ENCODE results near the gene SYNPO2L.
A peak's percentile ranks its signal among the peaks of the same experiment; 100 is the strongest.
"Not testable (repeated sequence)": the region's sequence is repeated elsewhere in the genome, so short reads cannot be mapped to it uniquely, and the experiment has no call there.

Gene SYNPO2L, protein sequence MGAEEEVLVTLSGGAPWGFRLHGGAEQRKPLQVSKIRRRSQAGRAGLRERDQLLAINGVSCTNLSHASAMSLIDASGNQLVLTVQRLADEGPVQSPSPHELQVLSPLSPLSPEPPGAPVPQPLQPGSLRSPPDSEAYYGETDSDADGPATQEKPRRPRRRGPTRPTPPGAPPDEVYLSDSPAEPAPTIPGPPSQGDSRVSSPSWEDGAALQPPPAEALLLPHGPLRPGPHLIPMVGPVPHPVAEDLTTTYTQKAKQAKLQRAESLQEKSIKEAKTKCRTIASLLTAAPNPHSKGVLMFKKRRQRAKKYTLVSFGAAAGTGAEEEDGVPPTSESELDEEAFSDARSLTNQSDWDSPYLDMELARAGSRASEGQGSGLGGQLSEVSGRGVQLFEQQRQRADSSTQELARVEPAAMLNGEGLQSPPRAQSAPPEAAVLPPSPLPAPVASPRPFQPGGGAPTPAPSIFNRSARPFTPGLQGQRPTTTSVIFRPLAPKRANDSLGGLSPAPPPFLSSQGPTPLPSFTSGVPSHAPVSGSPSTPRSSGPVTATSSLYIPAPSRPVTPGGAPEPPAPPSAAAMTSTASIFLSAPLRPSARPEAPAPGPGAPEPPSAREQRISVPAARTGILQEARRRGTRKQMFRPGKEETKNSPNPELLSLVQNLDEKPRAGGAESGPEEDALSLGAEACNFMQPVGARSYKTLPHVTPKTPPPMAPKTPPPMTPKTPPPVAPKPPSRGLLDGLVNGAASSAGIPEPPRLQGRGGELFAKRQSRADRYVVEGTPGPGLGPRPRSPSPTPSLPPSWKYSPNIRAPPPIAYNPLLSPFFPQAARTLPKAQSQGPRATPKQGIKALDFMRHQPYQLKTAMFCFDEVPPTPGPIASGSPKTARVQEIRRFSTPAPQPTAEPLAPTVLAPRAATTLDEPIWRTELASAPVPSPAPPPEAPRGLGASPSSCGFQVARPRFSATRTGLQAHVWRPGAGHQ

DNA sequence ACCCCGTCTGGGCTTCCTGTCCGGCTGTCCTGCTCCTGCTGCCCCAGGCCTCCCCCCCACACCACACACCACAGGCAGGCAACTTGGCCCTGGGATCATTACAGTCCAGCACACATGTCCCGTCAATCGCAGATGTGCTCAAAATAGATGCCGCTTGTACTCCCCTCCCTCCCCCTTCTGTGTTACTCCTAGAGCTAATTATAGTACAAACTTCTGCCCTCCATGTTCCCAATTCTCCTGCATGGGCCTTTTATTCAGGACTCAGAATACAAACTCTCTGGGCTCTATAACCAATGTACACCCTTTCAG is at the start of gene SYNPO2L:
TSS of gene SYNPO2L (minus strand) at position 40 of the 309 bp plus-strand sequence. CDS start 107 bp downstream, outside the sequence.
- no peak for DNase-seq

DNA sequence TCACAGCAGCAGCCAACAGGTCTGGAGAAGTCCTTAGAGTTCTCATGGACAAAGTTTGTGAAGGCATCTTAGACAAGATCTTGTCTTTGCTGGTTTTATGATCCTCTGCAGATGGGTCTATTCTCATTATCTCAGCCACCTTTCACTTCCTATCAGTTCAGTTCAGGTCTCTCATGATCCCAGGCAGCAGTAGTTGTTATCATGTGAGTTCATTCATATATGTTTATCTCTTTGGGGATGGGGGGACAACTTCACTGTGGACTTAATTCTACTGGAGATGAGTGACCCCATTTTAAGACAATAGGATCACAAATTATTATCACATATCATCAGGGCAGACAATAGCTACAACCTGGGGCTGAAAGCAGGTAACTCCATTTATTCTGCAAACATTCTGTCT is 48.1 kb upstream of the SYNPO2L start:
- not testable (repeated sequence) for DNase-seq

DNA sequence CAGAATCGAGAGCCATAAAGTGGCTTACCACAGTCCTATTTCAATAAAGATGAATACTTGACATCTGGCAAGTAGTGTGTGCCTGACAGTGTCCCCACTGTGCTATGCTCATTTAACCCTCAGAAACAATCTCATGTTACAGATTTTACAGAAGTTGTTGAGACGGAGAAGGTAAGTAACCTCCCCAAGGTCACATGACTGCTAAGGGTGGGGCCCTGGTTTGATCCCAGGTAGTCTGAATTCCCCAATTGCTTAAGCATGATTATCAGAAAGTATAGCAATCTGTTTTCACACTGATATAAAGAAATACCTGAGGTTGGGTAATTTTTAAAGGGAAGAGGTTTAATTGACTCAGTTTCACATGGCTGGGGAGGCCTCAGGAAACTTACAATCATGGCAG is 43.0 kb upstream of the SYNPO2L start:
- not testable (repeated sequence) for DNase-seq

GRCh38 chr10:73697675-73698159 is 41.9 kb upstream of the SYNPO2L start, which contains the start of gene AGAP5:
TSS of gene AGAP5 (minus strand) at chr10:73698109. CDS start at chr10:73697755, 354 bp downstream.
- not testable (repeated sequence) for DNase-seq

DNA sequence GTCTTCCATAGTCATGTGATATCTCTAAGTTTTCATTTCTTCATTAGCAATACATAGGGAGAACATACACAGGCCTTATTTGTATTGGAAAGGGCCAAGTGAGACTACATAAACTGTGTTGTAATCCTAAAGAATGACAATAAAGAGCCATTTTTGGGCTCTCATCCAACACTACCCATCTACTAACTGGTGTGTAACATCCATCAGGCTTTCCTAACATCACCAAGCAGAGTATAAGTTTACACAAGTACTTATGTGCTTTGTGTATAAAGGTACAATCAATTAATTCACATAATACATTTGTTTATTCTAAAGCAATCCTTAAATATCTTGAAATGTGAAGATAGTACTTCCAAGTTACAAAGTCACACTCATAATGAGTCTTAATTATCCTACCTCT is 39.5 kb upstream of the SYNPO2L start:
- not testable (repeated sequence) for DNase-seq

- not testable (repeated sequence) for DNase-seq
Observed at GRCh38 chr10:73690755-73691154, 34.9 kb upstream of the SYNPO2L start.

DNA sequence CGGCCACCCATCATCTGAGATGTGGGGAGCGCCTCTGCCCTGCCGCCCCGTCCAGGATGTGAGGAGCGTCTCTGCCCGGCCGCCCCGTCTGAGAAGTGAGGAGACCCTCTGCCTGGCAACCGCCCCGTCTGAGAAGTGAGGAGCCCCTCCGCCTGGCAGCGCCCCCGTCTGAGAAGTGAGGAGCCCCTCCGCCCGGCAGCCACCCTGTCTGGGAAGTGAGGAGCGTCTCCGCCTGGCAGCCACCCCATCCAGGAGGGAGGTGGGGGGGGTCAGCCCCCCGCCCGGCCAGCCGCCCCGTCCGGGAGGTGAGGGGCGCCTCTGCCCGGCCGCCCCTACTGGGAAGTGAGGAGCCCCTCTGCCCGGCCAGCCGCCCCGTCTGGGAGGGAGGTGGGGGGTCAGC is 33.8 kb upstream of the SYNPO2L start:
- DNase-seq: not testable (repeated sequence)

DNA sequence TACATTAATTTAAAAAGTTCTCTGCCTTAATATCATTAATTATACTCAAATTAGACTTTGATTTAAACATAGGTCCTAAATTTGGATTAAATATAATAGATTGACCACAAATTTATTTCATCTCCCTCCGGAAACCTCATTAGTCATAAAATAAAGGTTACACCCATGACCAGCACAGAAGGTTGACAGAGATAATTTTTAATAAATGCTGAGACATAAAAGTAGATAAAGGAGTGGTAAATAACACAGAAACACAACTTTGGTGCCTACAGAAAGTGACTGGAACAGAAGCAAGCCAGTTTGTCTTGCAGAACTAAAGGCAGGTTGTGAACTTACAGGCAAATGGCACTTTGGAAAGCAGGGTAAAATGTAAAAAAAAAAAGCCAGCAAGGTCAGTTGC is 31.8 kb upstream of the SYNPO2L start:
- not testable (repeated sequence) for DNase-seq

DNA sequence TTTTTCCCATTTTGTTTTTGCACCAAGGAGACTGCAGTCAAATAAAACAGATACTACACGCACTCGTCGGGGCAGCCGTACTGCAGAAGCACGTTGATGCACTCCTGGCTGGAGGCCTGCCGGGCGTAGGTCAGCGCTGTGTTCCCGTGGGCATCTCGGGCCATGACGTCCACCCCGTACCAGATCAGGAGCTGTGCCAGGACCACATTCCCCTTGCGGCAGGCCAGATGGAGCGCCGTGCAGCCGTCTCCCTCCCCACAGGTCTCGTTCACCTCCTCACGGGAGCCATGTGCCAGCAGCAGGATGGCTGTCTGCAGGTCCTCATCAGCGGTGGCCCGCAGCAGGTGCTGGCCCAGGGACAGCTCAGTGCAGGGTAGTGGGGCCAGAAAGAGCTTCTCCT is 18.7 kb upstream of the SYNPO2L start:
- DNase-seq: not testable (repeated sequence)

GRCh38 chr10:73668378-73668777 is 12.5 kb upstream of the SYNPO2L start:
- not testable (repeated sequence) for DNase-seq

DNA sequence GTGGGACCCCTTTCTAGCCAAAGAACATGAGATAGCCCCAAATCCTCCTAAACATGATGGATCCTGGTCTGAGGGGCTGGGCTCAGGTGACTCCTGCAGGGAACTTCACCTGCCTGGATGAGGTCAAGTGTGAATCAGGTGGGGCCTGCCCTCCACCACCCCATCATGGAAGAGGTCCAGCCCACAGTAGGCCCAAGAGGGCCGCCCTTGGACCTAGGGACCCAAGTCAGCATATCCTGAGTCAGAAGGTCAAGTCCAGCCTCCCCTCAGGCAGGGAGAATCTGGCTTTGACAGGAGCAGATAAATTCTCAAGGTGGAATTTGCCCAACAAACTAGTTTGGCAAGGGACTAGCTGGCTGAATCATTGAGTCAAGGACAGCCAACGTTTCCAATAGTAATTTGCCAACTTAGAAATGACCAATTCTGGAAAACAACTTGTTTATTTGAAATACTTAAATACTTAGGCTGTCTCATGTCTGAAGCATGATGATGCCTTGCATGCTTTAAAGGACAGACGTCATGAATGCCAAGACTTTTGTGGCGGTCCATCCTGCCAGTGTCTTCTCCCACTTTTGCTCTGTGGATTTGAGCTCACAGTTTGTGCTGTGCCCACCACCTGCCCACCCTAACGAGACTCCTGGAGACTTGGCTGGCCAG is 10.5 kb upstream of the SYNPO2L start:
- not testable (repeated sequence) for DNase-seq

- not testable (repeated sequence) for DNase-seq
Observed at GRCh38 chr10:73665581-73665980, 9.8 kb upstream of the SYNPO2L start.

DNA sequence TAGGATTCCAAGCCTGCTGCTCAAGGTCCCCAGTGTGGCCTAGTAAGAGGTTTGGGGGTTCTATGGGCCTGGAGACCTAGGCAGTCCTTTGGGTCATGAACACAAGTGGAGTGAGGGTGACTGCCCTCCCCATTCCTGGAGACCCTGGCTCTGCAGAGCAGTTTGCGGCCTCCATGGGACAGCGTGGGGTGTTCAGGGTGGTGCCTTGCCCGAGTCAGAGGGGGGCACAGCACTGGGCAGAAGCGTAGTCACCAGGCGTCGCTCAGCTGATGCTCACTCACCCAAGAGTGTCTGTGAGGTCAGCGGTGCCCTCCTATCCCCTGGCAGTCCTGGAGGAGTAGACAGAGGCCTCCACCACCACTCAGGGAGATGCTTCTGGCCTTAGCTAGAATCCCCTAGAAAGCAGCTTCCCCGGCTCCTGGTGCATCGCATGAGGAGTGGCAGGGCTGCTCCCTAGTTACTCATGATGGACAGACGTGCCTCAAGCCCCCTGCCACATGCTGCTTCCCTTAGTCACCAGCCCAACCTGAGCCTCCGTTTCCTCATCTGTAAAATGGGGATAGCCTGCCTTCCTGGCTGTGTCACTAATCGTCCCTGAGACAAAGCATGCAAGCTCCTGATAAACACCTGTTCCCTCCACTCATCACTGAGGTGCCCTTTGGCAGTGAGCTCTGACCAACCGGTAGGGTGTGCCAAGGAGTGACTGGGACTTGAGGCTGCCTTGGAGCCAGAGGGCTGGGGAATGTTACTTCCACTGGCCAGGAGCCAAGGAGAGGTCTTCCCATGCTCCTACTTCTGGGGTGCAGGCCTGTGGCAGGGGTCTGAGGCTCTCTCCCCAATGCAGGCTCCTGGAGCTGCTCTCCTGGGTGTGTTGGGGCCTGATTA is 8.6 kb upstream of the SYNPO2L start:
- not testable (repeated sequence) for DNase-seq

DNA sequence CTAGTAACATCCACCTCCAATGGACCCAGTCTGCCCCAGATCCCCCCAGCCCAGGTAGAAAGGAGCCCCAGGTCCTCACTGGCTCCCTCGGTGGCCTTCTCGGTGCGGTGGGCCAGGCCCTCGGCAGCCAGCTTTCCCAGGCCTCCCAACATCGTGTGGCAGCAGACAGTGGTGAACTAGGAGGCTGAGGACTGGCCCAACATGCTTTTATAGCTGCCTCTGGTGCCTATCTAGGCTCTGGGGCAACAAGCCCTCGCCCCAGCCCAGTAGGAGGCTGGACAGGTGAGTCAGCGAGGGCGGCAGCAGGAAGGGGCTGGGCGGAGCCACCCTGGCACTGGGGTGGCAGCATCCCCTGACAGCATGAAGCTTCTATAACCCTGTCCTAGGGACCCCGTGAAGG is 7.8 kb upstream of the SYNPO2L start:
- not testable (repeated sequence) for DNase-seq

GRCh38 chr10:73662705-73663104 is 6.9 kb upstream of the SYNPO2L start:
- DNase-seq: not testable (repeated sequence)

DNA sequence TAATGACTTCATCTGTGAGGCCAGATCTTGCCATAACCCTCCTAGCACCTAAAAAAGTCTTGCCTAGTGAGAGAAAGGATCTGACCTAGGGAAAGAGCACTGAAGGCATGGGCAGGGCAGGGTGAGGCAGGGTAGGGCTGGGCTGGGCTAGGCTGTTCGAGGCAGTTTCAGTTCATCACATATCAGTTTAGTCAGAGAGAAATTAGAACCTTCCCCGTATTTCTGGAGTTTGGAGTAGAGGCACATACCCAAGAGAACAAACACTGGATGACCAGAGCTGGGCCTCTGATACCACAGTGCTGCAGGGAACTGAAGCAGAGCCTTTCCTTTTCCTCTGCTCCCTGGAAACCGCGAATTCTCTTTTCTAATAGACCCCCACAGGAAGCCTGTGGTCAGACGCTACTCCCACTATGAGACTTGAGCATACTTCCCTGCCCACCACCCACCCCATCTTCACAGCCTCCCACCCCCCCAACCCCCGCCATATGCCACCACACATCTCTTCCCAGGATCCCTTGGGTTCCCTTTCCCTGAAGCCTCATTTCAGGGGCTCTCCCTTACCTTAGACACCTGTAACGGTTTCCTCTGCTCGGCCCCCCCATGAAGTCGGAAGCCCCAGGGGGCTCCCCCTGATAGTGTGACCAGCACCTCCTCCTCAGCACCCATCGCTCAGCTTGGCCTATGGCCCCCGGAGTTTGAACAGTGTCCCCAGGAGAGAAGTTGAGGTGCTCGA is 406 bp downstream of the SYNPO2L start:
- DNase-seq: no peak

- peak; percentile 30 for DNase-seq
Observed at GRCh38 chr10:73653701-73654100, 2.1 kb downstream of the SYNPO2L start.

DNA sequence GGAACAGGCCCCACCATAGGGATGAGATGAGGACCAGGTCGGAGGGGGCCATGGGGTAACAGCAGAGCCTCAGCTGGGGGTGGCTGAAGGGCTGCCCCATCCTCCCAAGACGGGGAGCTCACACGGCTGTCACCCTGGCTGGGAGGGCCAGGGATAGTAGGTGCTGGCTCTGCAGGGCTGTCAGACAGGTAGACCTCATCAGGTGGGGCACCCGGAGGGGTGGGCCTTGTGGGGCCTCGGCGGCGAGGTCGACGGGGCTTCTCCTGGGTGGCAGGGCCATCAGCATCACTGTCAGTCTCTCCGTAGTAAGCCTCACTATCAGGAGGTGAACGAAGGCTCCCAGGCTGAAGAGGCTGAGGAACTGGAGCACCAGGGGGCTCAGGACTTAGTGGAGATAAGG is 2.6 kb downstream of the SYNPO2L start:
- DNase-seq: no peak

DNA sequence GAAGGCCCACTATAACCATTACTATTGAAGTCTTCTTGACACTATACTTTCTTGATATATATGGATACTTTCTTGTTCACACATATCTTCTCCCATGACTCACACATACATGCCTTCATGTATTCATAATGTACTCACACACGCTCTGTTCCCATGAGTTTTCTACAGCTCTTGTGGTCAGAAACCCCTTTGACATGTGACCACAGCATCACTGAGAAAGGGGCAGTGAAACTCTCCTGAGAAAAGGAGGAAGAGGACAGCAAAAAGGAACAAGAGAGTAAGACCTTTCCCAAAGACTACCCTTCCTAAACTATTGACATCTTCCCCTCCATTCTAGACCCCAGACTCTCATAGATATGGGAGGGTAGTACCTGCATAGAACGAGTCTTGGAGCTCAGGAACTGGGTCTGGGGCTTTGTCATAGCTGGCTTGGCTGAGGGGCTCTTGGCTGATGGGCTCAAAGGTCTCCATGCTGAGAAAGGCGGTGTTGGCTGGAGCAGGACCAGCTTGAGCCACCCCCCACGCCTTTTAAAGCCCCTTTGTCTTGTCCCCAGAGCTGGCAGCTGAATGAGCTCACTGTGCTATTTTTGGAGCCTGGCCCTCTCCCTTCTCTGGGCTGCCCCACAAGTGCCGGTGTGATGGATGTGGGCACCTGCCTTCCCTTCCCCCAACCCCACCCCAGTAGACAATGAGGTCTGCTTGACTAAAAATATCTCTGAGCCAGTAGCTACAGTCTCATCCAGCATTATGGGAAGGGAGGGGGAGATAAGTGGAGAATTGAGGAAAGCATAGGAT is 5.1 kb downstream of the SYNPO2L start:
- DNase-seq: peak; percentile 45

DNA sequence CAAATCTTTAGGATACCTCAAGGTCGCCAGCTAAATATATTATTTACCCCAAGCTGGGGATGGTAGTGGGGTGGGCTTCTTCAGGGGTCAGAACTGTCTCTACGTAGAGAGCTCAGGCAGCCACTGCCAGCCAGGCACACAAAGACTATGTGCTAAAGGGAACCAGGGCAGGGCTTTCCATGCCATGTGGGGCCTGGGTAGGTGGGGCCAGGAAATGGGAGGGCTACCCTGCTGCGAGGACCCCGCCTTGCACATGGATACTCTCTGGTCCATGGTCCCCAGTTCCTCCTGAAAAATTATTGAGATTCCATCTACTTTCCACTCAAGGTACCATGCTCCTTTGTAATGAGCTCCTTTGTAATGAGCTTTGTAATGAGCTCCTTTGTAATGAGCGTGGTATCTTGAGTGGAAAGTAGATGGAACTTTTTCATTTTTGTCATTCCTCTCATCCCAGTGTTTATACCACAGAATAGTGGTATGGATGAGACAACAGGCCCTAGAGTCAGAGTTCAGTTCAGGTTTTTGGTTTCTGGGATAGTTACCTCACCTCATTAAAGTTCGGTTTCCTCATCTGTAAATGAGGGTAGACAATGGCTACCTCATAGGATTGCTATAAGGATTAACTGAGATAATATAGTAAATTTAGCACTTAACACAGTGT is 5.8 kb downstream of the SYNPO2L start:
- DNase-seq: no peak
